NCI-H128 (cell line): Measurements from ENCODE around the gene PSMC5.
"Not testable (repeated sequence)": the region's sequence is repeated elsewhere in the genome, so short reads cannot be mapped to it uniquely, and the experiment has no call there.

Experiments used
- DNase-seq: peaks from one replicate; lab custom pipeline; 2025; ENCODE audit not compliant: unreplicated experiment; lab: John Stamatoyannopoulos, UW

PSMC5 gene

GRCh38 chr17:63838631-63839171 is 11.5 kb downstream of the PSMC5 start:
- DNase-seq = no peak

GRCh38 chr17:63840591-63841349 is 13.5 kb downstream of the PSMC5 start:
- no peak for DNase-seq

GRCh38 chr17:63841350-63842172 is 14.3 kb downstream of the PSMC5 start:
- DNase-seq = no peak

GRCh38 chr17:63842173-63842539 is 14.9 kb downstream of the PSMC5 start:
- no peak for DNase-seq

- DNase-seq = peak; percentile 91
Measured at GRCh38 chr17:63842540-63843386, 15.5 kb downstream of the PSMC5 start, which contains the start of gene SMARCD2. SMARCD2 (minus strand) TSS chr17:63842685; CDS start chr17:63842674, 11 bp downstream.

GRCh38 chr17:63843387-63843888 is 16.2 kb downstream of the PSMC5 start:
- not testable (repeated sequence) for DNase-seq

GRCh38 chr17:63843910-63844677 is 16.9 kb downstream of the PSMC5 start:
- no peak for DNase-seq

GRCh38 chr17:63845509-63845908 is 18.3 kb downstream of the PSMC5 start:
- DNase-seq = no peak

- DNase-seq = no peak
Measured at GRCh38 chr17:63847525-63848249, 20.5 kb downstream of the PSMC5 start.

- DNase-seq = no peak
Measured at GRCh38 chr17:63848834-63849689, 21.8 kb downstream of the PSMC5 start.

GRCh38 chr17:63850401-63850800 is 23.2 kb downstream of the PSMC5 start:
- no peak for DNase-seq

- no peak for DNase-seq
Measured at GRCh38 chr17:63853260-63853659, 26.0 kb downstream of the PSMC5 start.

- DNase-seq = no peak
Measured at GRCh38 chr17:63854709-63855108, 27.5 kb downstream of the PSMC5 start.

- no peak for DNase-seq
Measured at GRCh38 chr17:63855185-63855584, 28.0 kb downstream of the PSMC5 start.

GRCh38 chr17:63856425-63856824 is 29.2 kb downstream of the PSMC5 start:
- DNase-seq = not testable (repeated sequence)

GRCh38 chr17:63859257-63859656 is 32.0 kb downstream of the PSMC5 start:
- no peak for DNase-seq

GRCh38 chr17:63866625-63867024 is 39.4 kb downstream of the PSMC5 start:
- not testable (repeated sequence) for DNase-seq

- DNase-seq = not testable (repeated sequence)
Measured at GRCh38 chr17:63869491-63870291, 42.5 kb downstream of the PSMC5 start.
